Lower lobe of right lung (tissue), 2 donors: ENCODE measurements around the gene LCN6. TPM values are rescaled to one million over a fixed set of nuclear protein-coding genes. Genes with fewer than 3 reads are reported as not detected.
"Not testable (repeated sequence)": the region's sequence is repeated elsewhere in the genome, so short reads cannot be mapped to it uniquely, and the experiment has no call there.

Experiments
- ATAC-seq, 2 donors: fragments of 200-7000 bp; cut with Tn5 transposase; one replicate each; pipeline ENCODE4 v1.9.1; 2020 to 2022; ENCODE audit warnings: mild to moderate bottlenecking in 2 of 2, moderate library complexity in 2 of 2
- DNase-seq: peaks from one replicate; pipeline ENCODE4 v3.0.0-alpha.2; 2020
- H3K27ac ChIP-seq: fragments of 200-600 bp; one replicate; pipeline ENCODE4 v1.8.0; 2022
- H3K27me3 ChIP-seq: fragments of 200-600 bp; one replicate; pipeline ENCODE4 v1.8.0; 2022; ENCODE audit warnings: low read depth
- H3K36me3 ChIP-seq: fragments of 200-600 bp; one replicate; pipeline ENCODE4 v1.8.0; 2022; ENCODE audit warnings: mild to moderate bottlenecking
- H3K4me1 ChIP-seq: fragments of 200-600 bp; one replicate; pipeline ENCODE4 v1.8.0; 2022
- H3K4me3 ChIP-seq: fragments of 200-600 bp; one replicate; pipeline ENCODE4 v1.8.0; 2022; ENCODE audit warnings: mild to moderate bottlenecking
- H3K9me3 ChIP-seq: fragments of 200-600 bp; one replicate; pipeline ENCODE4 v1.8.0; 2022
- CTCF ChIP-seq: fragments of 200-600 bp; IDR thresholded peaks from one replicate; pipeline ENCODE4 v1.8.0; 2022; ENCODE audit warnings: antibody characterized with exemption, mild to moderate bottlenecking
- intact Hi-C: fragments of 100-400 bp; cut with DNase I; formaldehyde crosslinking; loops from one replicate; pipeline ENCODE4 v1.11.0; 2022
- total RNA-seq: library from RNA; stranded (reverse); fragmentation: NEBNext Ultra II Directional; extraction: Animal tissue kit (Norgen Biotek cat#: 25700); gene quantifications from one replicate; pipeline ENCODE4 v1.2.1, GENCODE V29; 2021
- donor health status: DM: no; HTN: yes; CAD: no; lungs with severe emphysema.

The LCN6 gene
- total RNA-seq, 1 donor from 2014 or later, result 2.9 TPM

- intact Hi-C loops, result no loop called here
- no peak for DNase-seq
- H3K4me3 ChIP-seq, result no peak overlapping the region
These were observed 38.7 kb downstream of the LCN6 start for GRCh38 chr9:136709454-136710109.

GRCh38 chr9:136707849-136708517 is 40.3 kb downstream of the LCN6 start:
- intact Hi-C loops, result no loop called here
- Histone ChIP-seq H3K4me3 (no peak overlapping the region), H3K27ac (no peak overlapping the region), H3K36me3 (no peaks in the 10 kb centered on the region), H3K9me3 (no peaks in the 10 kb centered on the region), H3K4me1 (peaks cover 9% of the 10 kb centered on the region), H3K27me3 (peaks cover 10% of the 10 kb centered on the region)
- TF ChIP-seq CTCF, result no peak
- ATAC-seq (no peak), DNase-seq (no peak)

More at GRCh38 chr9:136709454-136710109, 38.7 kb downstream of the LCN6 start:
- H3K36me3 ChIP-seq, result no peaks in the 10 kb centered on the region
- peaks cover 25% of the 10 kb centered on the region for H3K4me1 ChIP-seq
- TF ChIP-seq CTCF, result no peak
- no peaks in the 10 kb centered on the region for H3K9me3 ChIP-seq
- H3K27ac ChIP-seq, result no peak overlapping the region
- H3K27me3 ChIP-seq, result peaks cover 21% of the 10 kb centered on the region
- no peak for ATAC-seq

DNA sequence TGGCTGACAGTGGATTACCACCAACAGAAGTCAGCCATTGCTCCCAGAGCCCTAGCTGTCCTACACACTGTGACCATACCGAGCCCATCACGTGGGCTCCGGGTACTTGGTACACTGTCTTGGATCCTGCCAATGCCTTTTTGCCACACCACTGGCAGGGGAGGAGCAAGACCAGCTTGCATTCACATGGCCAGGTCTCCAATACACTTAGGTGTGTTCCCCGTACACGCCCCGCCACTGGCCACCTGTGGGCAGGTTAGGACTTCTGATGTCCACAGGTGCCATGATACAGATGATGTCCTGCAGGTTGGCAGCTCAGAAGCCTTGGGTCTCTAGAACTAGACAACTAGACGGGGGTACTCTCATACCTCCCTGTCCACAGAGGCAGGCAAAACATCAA is 41.3 kb downstream of the LCN6 start:
- Histone ChIP-seq H3K27me3 (peaks cover 6% of the 10 kb centered on the region), H3K9me3 (no peaks in the 10 kb centered on the region), H3K4me1 (peaks cover 5% of the 10 kb centered on the region), H3K27ac (no peak overlapping the region), H3K36me3 (no peaks in the 10 kb centered on the region), H3K4me3 (no peak overlapping the region)
- DNase-seq, result no peak
- intact Hi-C loops, result no loop called here
- no peak for ATAC-seq
- no peak for TF ChIP-seq CTCF

DNA sequence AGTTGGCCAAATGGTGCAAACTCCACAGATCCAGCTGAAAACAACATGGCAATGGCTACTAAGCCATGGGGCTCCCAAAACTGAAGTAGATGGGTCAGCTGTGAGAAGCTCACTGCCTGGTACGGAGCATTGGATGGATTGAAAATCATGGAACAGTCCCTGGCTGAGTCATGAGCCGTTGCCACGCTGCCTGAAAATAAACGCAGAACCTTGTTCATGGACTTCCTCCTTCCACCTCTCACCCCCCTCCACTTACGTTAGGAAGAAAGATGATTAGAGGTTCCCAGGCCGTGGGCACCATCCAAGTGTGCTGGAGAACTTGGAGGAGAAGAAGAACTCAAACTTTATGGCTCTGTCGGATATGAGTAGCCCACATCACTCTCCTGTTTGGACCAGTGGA is 42.8 kb downstream of the LCN6 start:
- no peaks in the 10 kb centered on the region for H3K36me3 ChIP-seq
- no peak overlapping the region for H3K4me3 ChIP-seq
- intact Hi-C loops, result no loop called here
- DNase-seq, result no peak
- peaks cover 5% of the 10 kb centered on the region for H3K27me3 ChIP-seq
- H3K4me1 ChIP-seq, result peaks cover 11% of the 10 kb centered on the region
- no peak for TF ChIP-seq CTCF
- H3K9me3 ChIP-seq, result no peaks in the 10 kb centered on the region
- ATAC-seq, result no peak
- no peak overlapping the region for H3K27ac ChIP-seq

DNA sequence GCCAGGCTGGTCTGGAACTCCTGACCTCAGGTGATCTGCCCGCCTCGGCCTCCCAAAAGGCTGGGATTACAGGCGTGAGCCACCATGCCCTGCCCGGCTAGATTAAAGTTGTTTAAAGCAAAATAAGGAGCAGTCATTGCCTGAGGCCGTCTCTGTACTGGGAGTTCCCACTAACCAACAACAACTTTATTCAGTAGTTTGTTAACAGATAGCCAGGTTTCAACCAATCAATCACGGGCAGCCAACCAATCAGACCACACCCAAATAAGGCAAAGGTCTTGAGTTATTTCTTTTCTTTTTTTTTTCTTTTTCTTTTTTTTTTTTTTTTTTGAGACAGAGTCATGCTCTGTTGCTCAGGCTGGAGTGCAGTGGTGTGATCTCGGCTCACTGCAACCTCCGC is 43.6 kb downstream of the LCN6 start:
- H3K36me3 ChIP-seq, ATAC-seq, intact Hi-C loops, H3K9me3 ChIP-seq, H3K27ac ChIP-seq, H3K4me3 ChIP-seq, DNase-seq: not testable (repeated sequence)
- peaks cover 11% of the 10 kb centered on the region for H3K27me3 ChIP-seq
- H3K4me1 ChIP-seq, result peaks cover 13% of the 10 kb centered on the region

DNA sequence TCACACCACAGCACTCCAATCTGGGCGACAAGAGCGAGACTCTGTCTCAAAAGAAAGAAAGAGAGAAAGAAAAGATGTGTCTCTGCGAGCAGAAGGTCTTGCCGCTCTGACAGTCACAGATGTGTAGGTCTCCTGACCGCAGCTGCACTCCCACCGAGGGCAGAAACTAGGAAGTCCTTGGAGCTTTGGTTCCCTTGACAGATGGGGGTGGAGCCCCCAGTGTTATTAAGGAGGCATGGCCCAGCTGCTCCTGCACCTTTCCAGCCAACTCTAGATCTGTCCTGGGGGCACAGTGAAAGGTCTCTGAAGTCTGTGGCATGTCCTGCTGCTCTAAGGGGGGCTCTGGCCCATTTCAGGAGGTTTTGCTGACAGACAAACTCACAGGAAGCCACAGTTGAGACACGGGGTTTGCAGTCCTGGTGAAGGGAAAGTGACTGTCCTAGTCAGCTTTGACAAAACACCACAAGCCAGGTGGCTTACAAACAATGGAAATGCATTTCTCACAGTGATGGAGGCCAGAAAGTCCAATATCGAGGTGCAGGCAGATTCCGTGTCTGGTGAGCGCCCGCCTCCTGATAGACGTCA is 45.0 kb downstream of the LCN6 start:
- Histone ChIP-seq H3K4me3 (no peak overlapping the region), H3K27ac (no peak overlapping the region)
- ATAC-seq, result no peak

More for the DNA sequence above, 45.0 kb downstream of the LCN6 start:
- Histone ChIP-seq H3K4me1 (peaks cover 13% of the 10 kb centered on the region), H3K36me3 (no peaks in the 10 kb centered on the region), H3K9me3 (no peaks in the 10 kb centered on the region), H3K27me3 (peaks cover 11% of the 10 kb centered on the region)
- DNase-seq, result no peak
- intact Hi-C loops, result no loop called here
- no peak for TF ChIP-seq CTCF
